H1 (cell line): ENCODE measurements around the gene SOCS3.

Source experiments
- CREB1 ChIP-seq: IDR thresholded peaks from 2 replicates; pipeline ENCODE4 v1.6.1; 2012; ENCODE audit warnings: inconsistent platforms
- CTCF ChIP-seq, 3 experiments: IDR thresholded peaks; 1 replicate in 2 of 3; 2 replicates in 1 of 3; pipeline versions ENCODE4 v1.5.1 to v1.6.1; 2011; ENCODE audit warnings: low read length in 3 of 3, mild to moderate bottlenecking in 3 of 3, inconsistent platforms in 2 of 3, low read depth in 1 of 3, moderate library complexity in 1 of 3; ENCODE audit not compliant: insufficient read depth in 1 of 3; ENCODE audit errors: control extremely low read depth in 1 of 3
- EZH2 ChIP-seq: fragments of 200-600 bp; sonication (generic); IDR thresholded peaks from 2 replicates; pipeline ENCODE4 v1.7.1; 2012; ENCODE audit warnings: low read depth, mild to moderate bottlenecking, moderate library complexity, low read length, inconsistent platforms; ENCODE audit not compliant: severe bottlenecking
- MAX ChIP-seq: IDR thresholded peaks from 2 replicates; pipeline ENCODE4 v1.6.1; 2012; ENCODE audit warnings: inconsistent platforms
- POLR2A ChIP-seq, 2 experiments: IDR thresholded peaks; 1 replicate in 1 of 2; 2 replicates in 1 of 2; pipeline ENCODE4 v1.6.1; 2011; ENCODE audit warnings: low read depth in 2 of 2, low read length in 2 of 2, mild to moderate bottlenecking in 2 of 2; ENCODE audit errors: control extremely low read depth in 1 of 2
- RNF2 ChIP-seq: fragments of 200-900, 300-1000 bp; sonication (generic); IDR thresholded peaks from 2 replicates; pipeline ENCODE4 v1.7.1; 2016; ENCODE audit warnings: borderline replicate concordance, low read depth, mild to moderate bottlenecking, antibody characterized with exemption, low read length; ENCODE audit not compliant: poor library complexity, severe bottlenecking; ENCODE audit errors: missing control alignments
- SIRT6 ChIP-seq: IDR thresholded peaks from one replicate; pipeline ENCODE4 v1.7.1; 2012; ENCODE audit warnings: low read length, inconsistent platforms
- YY1 ChIP-seq: IDR thresholded peaks from 2 replicates; pipeline ENCODE4 v1.6.1; 2011; ENCODE audit warnings: low read depth, mild to moderate bottlenecking, low read length

DNA sequence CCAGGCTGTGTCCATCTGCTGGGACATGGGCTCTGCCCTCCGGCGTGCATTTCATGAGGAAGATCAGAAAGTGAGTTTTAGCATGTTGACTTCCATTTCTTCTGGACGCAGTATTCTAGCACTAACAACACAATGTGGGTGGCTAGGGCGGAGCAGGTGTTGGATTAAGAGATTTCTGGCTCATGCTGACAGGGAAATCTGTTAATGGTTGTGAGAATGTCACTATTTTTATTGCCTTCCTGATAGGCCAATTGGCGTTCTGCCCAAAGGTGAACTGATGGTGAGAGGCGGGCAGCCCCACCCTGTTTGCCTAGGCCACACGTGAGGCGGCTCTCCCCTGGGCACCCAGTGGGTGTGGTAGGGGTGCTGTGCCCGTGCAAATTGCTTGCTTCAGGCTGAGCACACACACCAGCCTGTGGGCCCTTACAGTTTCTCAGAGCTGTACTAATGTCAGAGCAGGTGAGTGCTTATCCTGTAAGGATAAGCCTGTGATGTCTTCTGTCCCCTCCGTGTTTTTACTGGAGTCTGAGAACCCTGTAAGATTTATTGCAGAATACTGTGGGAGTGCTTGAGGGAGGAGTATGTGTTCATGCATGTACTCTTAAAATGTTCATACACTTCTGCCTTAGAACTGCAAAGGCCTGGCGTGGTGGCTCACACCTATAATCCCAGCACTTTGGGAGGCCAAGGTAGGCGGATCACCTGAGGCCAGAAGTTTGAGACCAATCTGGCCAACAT is 49.5 kb upstream of the SOCS3 start:
- TF ChIP-seq CTCF (IDR thresholded peaks at IDR 0.05; ENCODE audit: control extremely low read depth in 1 of 3, insufficient read depth in 1 of 3, low read depth in 1 of 3, low read length in 3 of 3), result no peak
- no peak for TF ChIP-seq YY1
- TF ChIP-seq POLR2A (IDR thresholded peaks at IDR 0.05; ENCODE audit: control extremely low read depth in 1 of 2, low read depth in 2 of 2, low read length in 2 of 2), result no peak
- no peak for TF ChIP-seq CREB1
- no peak for TF ChIP-seq SIRT6
- no peak for TF ChIP-seq RNF2
- no peak for TF ChIP-seq MAX
- TF ChIP-seq EZH2, result no peak
